SK-N-SH treated with all-trans-retinoic acid at 6 μM for 48 hours (cell line): ENCODE measurements around the gene ATPAF1.

ENCODE experiments used
- ATAC-seq: fragments of 200-7000 bp; cut with Tn5 transposase; 3 replicates; pipeline ENCODE4 v1.9.1; 2020; ENCODE audit warnings: mild to moderate bottlenecking, moderate library complexity
- ARNTL ChIP-seq: fragments of 450-650 bp; formaldehyde crosslinking; IDR thresholded peaks from 2 replicates; pipeline ENCODE4 v1.5.0; 2020; ENCODE audit warnings: low read depth, mild to moderate bottlenecking, moderate library complexity, borderline replicate concordance
- CREB5 ChIP-seq: fragments of 250-450 bp; sonication (Bioruptor Pico); IDR thresholded peaks from 2 replicates; pipeline ENCODE4 v1.5.1; 2020; ENCODE audit warnings: low read depth, mild to moderate bottlenecking, moderate library complexity
- CSDC2 ChIP-seq: fragments of 250-450 bp; sonication (Bioruptor Pico); IDR thresholded peaks from 2 replicates; pipeline ENCODE4 v1.5.0; 2020; ENCODE audit warnings: mild to moderate bottlenecking, moderate library complexity
- ESRRG ChIP-seq: fragments of 250-450 bp; sonication (Bioruptor Pico); IDR thresholded peaks from 2 replicates; pipeline ENCODE4 v1.6.1; 2021; ENCODE audit warnings: mild to moderate bottlenecking
- GLIS3 ChIP-seq: fragments of 250-450 bp; sonication (Bioruptor Pico); IDR thresholded peaks from 2 replicates; pipeline ENCODE4 v1.5.0; 2020; ENCODE audit warnings: mild to moderate bottlenecking, moderate library complexity
- ISL1 ChIP-seq: fragments of 250-450 bp; sonication (Bioruptor Pico); IDR thresholded peaks from 2 replicates; pipeline ENCODE4 v2.1.2; 2022; ENCODE audit warnings: mild to moderate bottlenecking, moderate library complexity
- PATZ1 ChIP-seq: fragments of 250-450 bp; sonication (Bioruptor Pico); IDR thresholded peaks from 2 replicates; pipeline ENCODE4 v1.8.0; 2020; ENCODE audit warnings: mild to moderate bottlenecking, moderate library complexity, borderline replicate concordance
- POU6F1 ChIP-seq: fragments of 250-450 bp; sonication (Bioruptor Pico); IDR thresholded peaks from 2 replicates; pipeline ENCODE4 v1.8.0; 2021; ENCODE audit warnings: low read depth, mild to moderate bottlenecking, moderate library complexity, borderline replicate concordance
- PPARA ChIP-seq: fragments of 250-450 bp; sonication (Bioruptor Pico); IDR thresholded peaks from 2 replicates; pipeline ENCODE4 v1.5.0; 2020; ENCODE audit warnings: mild to moderate bottlenecking, borderline replicate concordance
- RARB ChIP-seq: fragments of 250-450 bp; sonication (Bioruptor Pico); IDR thresholded peaks from 2 replicates; pipeline ENCODE4 v1.8.0; 2021; ENCODE audit warnings: mild to moderate bottlenecking, moderate library complexity
- TCF4 ChIP-seq: fragments of 250-450 bp; sonication (Bioruptor Pico); IDR thresholded peaks from 2 replicates; pipeline ENCODE4 v1.8.0; 2021; ENCODE audit warnings: mild to moderate bottlenecking, moderate library complexity, borderline replicate concordance
- TOX ChIP-seq: fragments of 250-450 bp; sonication (Bioruptor Pico); IDR thresholded peaks from 2 replicates; pipeline ENCODE4 v1.8.0; 2021; ENCODE audit warnings: mild to moderate bottlenecking, moderate library complexity, borderline replicate concordance
- TSHZ2 ChIP-seq: fragments of 250-450 bp; sonication (Bioruptor Pico); IDR thresholded peaks from 2 replicates; pipeline ENCODE4 v1.5.0; 2020; ENCODE audit warnings: mild to moderate bottlenecking, moderate library complexity
- ZC3H10 ChIP-seq: fragments of 250-450 bp; sonication (Bioruptor Pico); IDR thresholded peaks from 2 replicates; pipeline ENCODE4 v1.5.1; 2021; ENCODE audit warnings: mild to moderate bottlenecking, moderate library complexity
- ZFP3 ChIP-seq: fragments of 250-450 bp; sonication (Bioruptor Pico); IDR thresholded peaks from 2 replicates; pipeline ENCODE4 v1.5.0; 2020; ENCODE audit warnings: mild to moderate bottlenecking, moderate library complexity
- ZFP30 ChIP-seq: fragments of 450-650 bp; formaldehyde crosslinking; IDR thresholded peaks from 2 replicates; pipeline ENCODE4 v1.5.0; 2022; ENCODE audit warnings: mild to moderate bottlenecking, moderate library complexity
- ZNF70 ChIP-seq: fragments of 450-650 bp; formaldehyde crosslinking; IDR thresholded peaks from 2 replicates; pipeline ENCODE4 v1.5.0; 2020; ENCODE audit warnings: mild to moderate bottlenecking, moderate library complexity
- ZNF8 ChIP-seq: fragments of 450-650 bp; formaldehyde crosslinking; IDR thresholded peaks from 2 replicates; pipeline ENCODE4 v1.5.0; 2020; ENCODE audit warnings: mild to moderate bottlenecking, moderate library complexity
- TF ChIP-seq, protein P1 (sequence below): fragments of 250-450 bp; sonication (Bioruptor Pico); IDR thresholded peaks from 2 replicates; pipeline ENCODE4 v1.5.1; 2021; ENCODE audit warnings: mild to moderate bottlenecking, moderate library complexity

Gene ATPAF1

DNA sequence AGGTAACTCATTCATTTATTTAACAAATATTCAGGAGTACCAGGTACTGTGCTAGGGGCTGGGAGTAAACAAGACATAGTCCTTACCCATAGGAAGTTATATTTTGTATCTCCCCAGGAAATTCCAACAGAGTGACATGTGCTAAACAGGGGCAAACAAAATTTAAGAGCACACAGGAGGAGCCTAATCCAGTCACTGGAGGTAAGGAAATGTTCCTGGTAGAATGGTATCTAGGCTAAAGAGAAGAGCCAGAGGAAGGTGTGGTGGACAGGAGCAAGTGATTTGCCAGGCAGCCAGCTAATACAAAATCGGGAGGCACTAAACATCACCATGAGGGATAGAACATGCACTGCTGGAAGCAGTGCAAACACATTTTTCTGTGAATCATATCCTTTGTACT lies 13.9 kb upstream of the ATPAF1 start:
- no peak for ATAC-seq
- TF ChIP-seq CSDC2 (CRISPR knock-in tag) (no peak), ZFP30 (no peak), ISL1 (CRISPR knock-in tag) (no peak), TCF4 (no peak), TSHZ2 (no peak), ZFP3 (CRISPR knock-in tag) (no peak), ESRRG (CRISPR knock-in tag) (no peak), ZC3H10 (CRISPR knock-in tag) (no peak), ZNF8 (CRISPR knock-in tag) (no peak), POU6F1 (CRISPR knock-in tag) (no peak), PPARA (no peak), ZNF70 (CRISPR knock-in tag) (no peak), RARB (no peak), CREB5 (CRISPR knock-in tag) (no peak), GLIS3 (CRISPR knock-in tag) (no peak), TOX (CRISPR knock-in tag) (no peak), PATZ1 (CRISPR knock-in tag) (no peak), ARNTL (no peak)
- TF ChIP-seq, protein P1, sequence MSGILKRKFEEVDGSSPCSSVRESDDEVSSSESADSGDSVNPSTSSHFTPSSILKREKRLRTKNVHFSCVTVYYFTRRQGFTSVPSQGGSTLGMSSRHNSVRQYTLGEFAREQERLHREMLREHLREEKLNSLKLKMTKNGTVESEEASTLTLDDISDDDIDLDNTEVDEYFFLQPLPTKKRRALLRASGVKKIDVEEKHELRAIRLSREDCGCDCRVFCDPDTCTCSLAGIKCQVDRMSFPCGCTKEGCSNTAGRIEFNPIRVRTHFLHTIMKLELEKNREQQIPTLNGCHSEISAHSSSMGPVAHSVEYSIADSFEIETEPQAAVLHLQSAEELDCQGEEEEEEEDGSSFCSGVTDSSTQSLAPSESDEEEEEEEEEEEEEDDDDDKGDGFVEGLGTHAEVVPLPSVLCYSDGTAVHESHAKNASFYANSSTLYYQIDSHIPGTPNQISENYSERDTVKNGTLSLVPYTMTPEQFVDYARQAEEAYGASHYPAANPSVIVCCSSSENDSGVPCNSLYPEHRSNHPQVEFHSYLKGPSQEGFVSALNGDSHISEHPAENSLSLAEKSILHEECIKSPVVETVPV (CRISPR knock-in tag): no peak

- ATAC-seq: no peak
- TF ChIP-seq ZNF8 (CRISPR knock-in tag): no peak
Measured at GRCh38 chr1:46681333-46682034, 13.3 kb upstream of the ATPAF1 start.

GRCh38 chr1:46679789-46680573 lies 11.8 kb upstream of the ATPAF1 start:
- TF ChIP-seq TOX (CRISPR knock-in tag): no peak
- no peak for TF ChIP-seq PATZ1 (CRISPR knock-in tag)
- no peak for ATAC-seq
